ENCODE data around the gene CCL18.
"Not testable (repeated sequence)": the region's sequence is repeated elsewhere in the genome, so short reads cannot be mapped to it uniquely, and the experiment has no call there.

CCL18 gene

GRCh38 chr17:36070427-36070826, 6.4 kb downstream of the CCL18 start:
- DNase-seq (ENCODE audit: low read depth), result no peak
- no peak overlapping the region for H3K4me3 ChIP-seq (ENCODE audit: low read depth, low read length)
- no peak for TF ChIP-seq CTCF (IDR thresholded peaks at IDR 0.05; ENCODE audit: low read depth, low read length, missing control alignments)

- H3K4me3 ChIP-seq (ENCODE audit: low read depth, low read length), result no peak overlapping the region
- DNase-seq (ENCODE audit: low read depth), result no peak
- TF ChIP-seq CTCF (IDR thresholded peaks at IDR 0.05; ENCODE audit: low read depth, low read length, missing control alignments), result no peak
Observed at GRCh38 chr17:36071751-36072150, 7.7 kb downstream of the CCL18 start.

GRCh38 chr17:36072431-36073121, 8.5 kb downstream of the CCL18 start:
- no peak overlapping the region for H3K4me3 ChIP-seq (ENCODE audit: low read depth, low read length)
- peak; percentile 53 for DNase-seq (ENCODE audit: low read depth)
- peak; percentile 86 for TF ChIP-seq CTCF (IDR thresholded peaks at IDR 0.05; ENCODE audit: low read depth, low read length, missing control alignments)

- no peak for TF ChIP-seq CTCF (IDR thresholded peaks at IDR 0.05; ENCODE audit: low read depth, low read length, missing control alignments)
- no peak overlapping the region for H3K4me3 ChIP-seq (ENCODE audit: low read depth, low read length)
- no peak for DNase-seq (ENCODE audit: low read depth)
Observed at GRCh38 chr17:36074365-36074764, 10.3 kb downstream of the CCL18 start.

GRCh38 chr17:36081681-36082471, 17.8 kb downstream of the CCL18 start:
- H3K4me3 ChIP-seq (ENCODE audit: low read depth, low read length), result peak overlapping the region; percentile 17; the same call in 1 of the 2 replicates
- DNase-seq (ENCODE audit: low read depth), result not testable (repeated sequence)

- DNase-seq (ENCODE audit: low read depth), result peak; percentile 80
Observed at GRCh38 chr17:36082482-36083120, 18.5 kb downstream of the CCL18 start.

GRCh38 chr17:36083691-36084090, 19.6 kb downstream of the CCL18 start:
- not testable (repeated sequence) for DNase-seq (ENCODE audit: low read depth); H3K4me3 ChIP-seq (ENCODE audit: low read depth, low read length)

More at GRCh38 chr17:36082482-36083120, 18.5 kb downstream of the CCL18 start:
- H3K4me3 ChIP-seq (ENCODE audit: low read depth, low read length), result peak overlapping the region; percentile 17; the same call in 1 of the 2 replicates

GRCh38 chr17:36085765-36086164, 21.7 kb downstream of the CCL18 start:
- no peak for DNase-seq (ENCODE audit: low read depth)
- TF ChIP-seq CTCF (IDR thresholded peaks at IDR 0.05; ENCODE audit: low read depth, low read length, missing control alignments), result no peak
- H3K4me3 ChIP-seq (ENCODE audit: low read depth, low read length), result no peak overlapping the region
